ENCODE measurements around the gene CCDC63. TPM values are rescaled to one million over a fixed set of nuclear protein-coding genes. Genes with fewer than 3 reads are reported as not detected.

The CCDC63 gene
- total and polyA plus RNA-seq, 9 of the 15 experiments (the other 6 are each of a cell fraction or from before 2014, with no cell fraction given): not detected

GRCh38 chr12:110940933-110941332 is 94.1 kb downstream of the CCDC63 start:
- H2AFZ ChIP-seq (ENCODE audit: low read depth, low read length): no peak overlapping the region
- no TSS peak for BruUV-seq (replicated peaks)
- no peaks in the 10 kb centered on the region for H3K9me3 ChIP-seq (replicated peaks; ENCODE audit: control insufficient read depth, insufficient read depth, low read depth, low read length)
- CTCF ChIA-PET (ENCODE audit: low intra/inter-chr PET ratio): no interaction called here
- in situ Hi-C loops (cut with MboI) (no loop called here), intact Hi-C loops (cut with micrococcal nuclease) (no loop called here)
- no peaks in the 10 kb centered on the region for H4K20me1 ChIP-seq (replicated peaks; ENCODE audit: control insufficient read depth, insufficient read depth, low read length)
- peaks cover 0 to 5% of the 10 kb centered on the region in 2 experiments; a peak in 1 of 5 replicates for H3K4me1 ChIP-seq (replicated peaks in 1 of 2; ENCODE audit: control insufficient read depth in 2 of 2, insufficient read depth in 2 of 2, low read length in 2 of 2)
- no peaks in the 10 kb centered on the region for H3K9me1 ChIP-seq (ENCODE audit: control insufficient read depth, insufficient read depth, low read length)
- peaks cover 0 to 17% of the 10 kb centered on the region in 2 experiments; a peak in 2 of 5 replicates for H3K27me3 ChIP-seq (ENCODE audit: control insufficient read depth in 2 of 2, insufficient read depth in 2 of 2, low read length in 2 of 2)
- 0% methylated on average over 7 of the region's 7 CpGs for WGBS (ENCODE audit: insufficient coverage, low coverage, missing lambda C conversion rate)
- no peak overlapping the region for H3K4me2 ChIP-seq (ENCODE audit: insufficient read depth, low read length)
- TF ChIP-seq CBX2 (IDR thresholded peaks at IDR 0.05; ENCODE audit: insufficient read depth, low read length, poor library complexity, severe bottlenecking) (no peak), SMAD4 (CRISPR knock-in tag; conservative IDR thresholded peaks at IDR 0.05) (no peak), SIRT6 (IDR thresholded peaks at IDR 0.05; ENCODE audit: low read depth, low read length) (no peak), HDAC1 (IDR thresholded peaks at IDR 0.05) (no peak), SRF (CRISPR knock-in tag; IDR thresholded peaks at IDR 0.05) (no peak), ADNP (tag; IDR thresholded peaks at IDR 0.05) (no peak), GABPB1 (CRISPR knock-in tag; IDR thresholded peaks at IDR 0.05) (no peak), THRAP3 (IDR thresholded peaks at IDR 0.05; ENCODE audit: borderline replicate concordance) (no peak), POLR2AphosphoS2 (IDR thresholded peaks at IDR 0.05; ENCODE audit: low read length) (no peak), HMBOX1 (IDR thresholded peaks at IDR 0.05) (no peak), ERF (CRISPR knock-in tag; IDR thresholded peaks at IDR 0.05) (no peak), TRIM24 (IDR thresholded peaks at IDR 0.05) (no peak), ZNF282 (CRISPR knock-in tag; IDR thresholded peaks at IDR 0.05) (no peak)
- no peak overlapping the region for H3K9ac ChIP-seq (ENCODE audit: insufficient read depth in 1 of 2, low read depth in 2 of 2, low read length in 2 of 2)
- no peak for ATAC-seq
- no peak overlapping the region for H3K4me3 ChIP-seq
- POLR2A ChIA-PET: no interaction called here
- DNase-seq (ENCODE audit: extremely low read depth in 1 of 4, low spot score in 3 of 4): no peak
- no peak overlapping the region for H3K27ac ChIP-seq (ENCODE audit: extremely low read depth, low read depth, low read length)
- H3K79me2 ChIP-seq (ENCODE audit: control insufficient read depth, insufficient read depth, low read length): no peaks in the 10 kb centered on the region
- FAIRE-seq: no peak
- no peaks in the 10 kb centered on the region for H3K36me3 ChIP-seq (ENCODE audit: control insufficient read depth, insufficient read depth, low read length)

Measured in K562 (cell line).